Measurements from ENCODE around the gene COMP.

The COMP gene

GRCh38 chr19:18802354-18802753, 11.2 kb upstream of the COMP start:
- Histone ChIP-seq H3K27me3 (ENCODE audit: low read length) (no peaks in the 10 kb centered on the region), H3K9ac (ENCODE audit: low read length) (no peak overlapping the region), H3K36me3 (ENCODE audit: low read length) (no peaks in the 10 kb centered on the region), H3K4me2 (ENCODE audit: low read depth, low read length, poor library complexity, severe bottlenecking) (no peak overlapping the region), H3F3A (ENCODE audit: insufficient read depth) (no peaks in the 10 kb centered on the region), H3K4me3 (ENCODE audit: insufficient read depth, low read length, poor library complexity, severe bottlenecking) (no peak overlapping the region), H4K20me1 (ENCODE audit: low read depth, low read length) (no peaks in the 10 kb centered on the region), H3K9me2 (replicated peaks; ENCODE audit: insufficient read depth, low read length) (no peaks in the 10 kb centered on the region), H3K9me3 (ENCODE audit: insufficient read depth, low read length) (no peaks in the 10 kb centered on the region), H3K79me2 (ENCODE audit: insufficient read depth, low read length) (no peaks in the 10 kb centered on the region), H3K27ac (ENCODE audit: low read depth, low read length) (no peak overlapping the region), H2AFZ (ENCODE audit: low read depth, low read length, severe bottlenecking) (no peak overlapping the region)
- TF ChIP-seq EZH2phosphoT487 (conservative IDR thresholded peaks at IDR 0.05; ENCODE audit: low read length): no peak
- TF ChIP-seq CTCF (IDR thresholded peaks at IDR 0.05; ENCODE audit: insufficient read depth, low read length, poor library complexity, severe bottlenecking): no peak

GRCh38 chr19:18800636-18801035, 9.5 kb upstream of the COMP start:
- Histone ChIP-seq H3K27ac (ENCODE audit: low read depth, low read length) (no peak overlapping the region), H3K9ac (ENCODE audit: low read length) (no peak overlapping the region), H3F3A (ENCODE audit: insufficient read depth) (no peaks in the 10 kb centered on the region), H3K27me3 (ENCODE audit: low read length) (no peaks in the 10 kb centered on the region), H3K9me2 (replicated peaks; ENCODE audit: insufficient read depth, low read length) (no peaks in the 10 kb centered on the region), H3K79me2 (ENCODE audit: insufficient read depth, low read length) (no peaks in the 10 kb centered on the region), H3K4me2 (ENCODE audit: low read depth, low read length, poor library complexity, severe bottlenecking) (no peak overlapping the region), H2AFZ (ENCODE audit: low read depth, low read length, severe bottlenecking) (no peak overlapping the region), H3K4me3 (ENCODE audit: insufficient read depth, low read length, poor library complexity, severe bottlenecking) (no peak overlapping the region), H3K36me3 (ENCODE audit: low read length) (no peaks in the 10 kb centered on the region), H4K20me1 (ENCODE audit: low read depth, low read length) (no peaks in the 10 kb centered on the region), H3K9me3 (ENCODE audit: insufficient read depth, low read length) (no peaks in the 10 kb centered on the region)
- TF ChIP-seq EZH2phosphoT487 (conservative IDR thresholded peaks at IDR 0.05; ENCODE audit: low read length): no peak
- no peak for TF ChIP-seq CTCF (IDR thresholded peaks at IDR 0.05; ENCODE audit: insufficient read depth, low read length, poor library complexity, severe bottlenecking)

- Histone ChIP-seq H3K4me3 (ENCODE audit: insufficient read depth, low read length, poor library complexity, severe bottlenecking) (no peak overlapping the region), H3K27ac (ENCODE audit: low read depth, low read length) (no peak overlapping the region), H3F3A (ENCODE audit: insufficient read depth) (no peaks in the 10 kb centered on the region), H2AFZ (ENCODE audit: low read depth, low read length, severe bottlenecking) (no peak overlapping the region), H3K9me3 (ENCODE audit: insufficient read depth, low read length) (no peaks in the 10 kb centered on the region), H3K27me3 (ENCODE audit: low read length) (no peaks in the 10 kb centered on the region), H4K20me1 (ENCODE audit: low read depth, low read length) (no peaks in the 10 kb centered on the region), H3K9ac (ENCODE audit: low read length) (no peak overlapping the region), H3K4me2 (ENCODE audit: low read depth, low read length, poor library complexity, severe bottlenecking) (no peak overlapping the region), H3K36me3 (ENCODE audit: low read length) (no peaks in the 10 kb centered on the region), H3K9me2 (replicated peaks; ENCODE audit: insufficient read depth, low read length) (no peaks in the 10 kb centered on the region), H3K79me2 (ENCODE audit: insufficient read depth, low read length) (no peaks in the 10 kb centered on the region)
- no peak for TF ChIP-seq CTCF (IDR thresholded peaks at IDR 0.05; ENCODE audit: insufficient read depth, low read length, poor library complexity, severe bottlenecking)
- TF ChIP-seq EZH2phosphoT487 (conservative IDR thresholded peaks at IDR 0.05; ENCODE audit: low read length): no peak
Observed at GRCh38 chr19:18800079-18800478, 9.0 kb upstream of the COMP start.
